K562 (cell line): ENCODE data around the gene OR5H2. TPM values are rescaled to one million over a fixed set of nuclear protein-coding genes. Genes with fewer than 3 reads are reported as not detected.

ENCODE experiments used
- ATAC-seq: fragments of 200-7000 bp; cut with Tn5 transposase; 3 replicates; pipeline ENCODE4 v1.9.1; 2020; ENCODE audit warnings: moderate library complexity
- BruUV-seq: library from RNA; stranded (reverse); fragments of 400-500 nt; replicated peaks from 2 replicates; lab custom pipeline; 2021; lab: Mats Ljungman, UMichigan
- CTCF ChIA-PET: fragments of 300-600 bp; formaldehyde crosslinking; extraction: SDS; loops from one replicate; lab custom pipeline; 2021; ENCODE audit warnings: low intra/inter-chr PET ratio; lab: Yijun Ruan, JAX
- POLR2A ChIA-PET: fragments of 300-600, 350-650 bp; sonication (Branson Sonifier 250); formaldehyde crosslinking; extraction: SDS; loops from one replicate; lab custom pipeline; 2021; ENCODE audit warnings: antibody characterized with exemption, inconsistent platforms; lab: Yijun Ruan, JAX
- DNase-seq, 4 experiments: peaks; one replicate each; pipeline versions ENCODE4 v3.0.0 to v3.0.0-alpha.2; 2011 to 2018; ENCODE audit warnings: low spot score in 3 of 4, mixed read lengths in 3 of 4; ENCODE audit errors: extremely low read depth in 1 of 4
- FAIRE-seq: peaks from 2 replicates; lab custom pipeline; 2011; peaks lifted over from hg19 to GRCh38; lab: Jason Lieb, UNC
- H2AFZ ChIP-seq: 2 replicates; pipeline ENCODE4 v1.6.0; 2011; ENCODE audit warnings: low read depth, low read length, control low read depth, inconsistent platforms
- H3K27ac ChIP-seq: fragments of 200-600 bp; 3 replicates; pipeline ENCODE4 v1.8.0; 2011; ENCODE audit warnings: low read depth, mild to moderate bottlenecking, control low read depth, inconsistent platforms, low read length, moderate library complexity, mixed read lengths; ENCODE audit errors: extremely low read depth
- H3K27me3 ChIP-seq, 2 experiments: fragments of 300-600 bp in 1 of 2; 2 replicates in 1 of 2; 3 replicates in 1 of 2; pipeline versions ENCODE4 v1.6.0 to v1.8.0; 2011; ENCODE audit warnings: inconsistent platforms in 2 of 2, low read length in 2 of 2, mild to moderate bottlenecking in 1 of 2, mixed read lengths in 1 of 2, moderate library complexity in 1 of 2; ENCODE audit not compliant: control insufficient read depth in 2 of 2, insufficient read depth in 2 of 2
- H3K36me3 ChIP-seq: fragments of 300-600 bp; 3 replicates; pipeline ENCODE4 v1.8.0; 2011; ENCODE audit warnings: mild to moderate bottlenecking, low read length, inconsistent platforms; ENCODE audit not compliant: control insufficient read depth, insufficient read depth
- H3K4me1 ChIP-seq, 2 experiments: fragments of 200-600 bp in 1 of 2; replicated peaks in 1 of 2; 2 replicates in 1 of 2; 3 replicates in 1 of 2; pipeline versions ENCODE4 v1.5.1 to v1.8.0; 2011; ENCODE audit warnings: inconsistent platforms in 2 of 2, low read length in 2 of 2, mild to moderate bottlenecking in 1 of 2, mixed read lengths in 1 of 2, moderate library complexity in 1 of 2; ENCODE audit not compliant: control insufficient read depth in 2 of 2, insufficient read depth in 2 of 2
- H3K4me2 ChIP-seq: 2 replicates; pipeline ENCODE4 v1.6.1; 2011; ENCODE audit warnings: low read length, control low read depth, inconsistent platforms, mixed read lengths; ENCODE audit not compliant: insufficient read depth
- H3K4me3 ChIP-seq: fragments of 200-600 bp; sonication (generic), shearing (Covaris generic); 2 replicates; pipeline ENCODE4 v1.5.1; 2016; ENCODE audit warnings: control low read depth, inconsistent platforms
- H3K79me2 ChIP-seq: fragments of 200-600 bp; 3 replicates; pipeline ENCODE4 v1.8.0; 2011; ENCODE audit warnings: low read length, inconsistent platforms; ENCODE audit not compliant: control insufficient read depth, insufficient read depth
- H3K9ac ChIP-seq, 2 experiments: 2 replicates each; pipeline versions ENCODE4 v1.6.0 to v1.6.1; 2011; ENCODE audit warnings: low read depth in 2 of 2, low read length in 2 of 2, control low read depth in 1 of 2, inconsistent platforms in 1 of 2, mild to moderate bottlenecking in 1 of 2, mixed read lengths in 1 of 2; ENCODE audit not compliant: insufficient read depth in 1 of 2
- H3K9me1 ChIP-seq: one replicate; pipeline ENCODE4 v1.6.0; 2011; ENCODE audit warnings: inconsistent platforms, mild to moderate bottlenecking, low read length, moderate library complexity; ENCODE audit not compliant: control insufficient read depth, insufficient read depth
- H3K9me3 ChIP-seq: replicated peaks from 2 replicates; pipeline ENCODE4 v1.5.1; 2011; ENCODE audit warnings: low read depth, low read length, inconsistent platforms; ENCODE audit not compliant: control insufficient read depth, insufficient read depth
- H4K20me1 ChIP-seq: replicated peaks from 2 replicates; pipeline ENCODE4 v1.6.1; 2011; ENCODE audit warnings: low read length, inconsistent platforms, mixed read lengths; ENCODE audit not compliant: control insufficient read depth, insufficient read depth
- ZBTB33 ChIP-seq: sonication (generic); formaldehyde crosslinking; IDR thresholded peaks from 2 replicates; pipeline ENCODE4 v1.8.1; 2023; ENCODE audit warnings: mild to moderate bottlenecking, missing genetic modification reagents
- WGBS: fragments of 100-300 bp; shearing (Covaris generic); methylation state at CpG from one replicate; pipeline ENCODE4 v1.1.6; 2016; ENCODE audit warnings: low coverage, mixed read lengths; ENCODE audit not compliant: insufficient coverage; ENCODE audit errors: missing lambda C conversion rate; 5-methylcytosine and 5-hydroxymethylcytosine counted together
- in situ Hi-C: fragments of 300-500 bp; cut with MboI; formaldehyde crosslinking; loops from 4 replicates; pipeline ENCODE4 v1.15.0; 2018; ENCODE audit warnings: inconsistent platforms, mixed read lengths
- intact Hi-C: fragments of 100-400 bp; cut with micrococcal nuclease; formaldehyde crosslinking; loops from 2 replicates; pipeline ENCODE4 v1.14.2; 2022
- polyA plus RNA-seq, 8 experiments: library from polyadenylated mRNA; depleted of rRNA in 4 of 8; stranded (reverse) in 5 of 8; unstranded in 3 of 8; fragments of >200 nt; fragmentation: Nextera tagmentation in 2 of 8; fragmentation: Illumina TruSeq in 1 of 8; extraction: Ambion mirVana in 2 of 8; extraction: Trizol in 1 of 8; gene quantifications; 2 replicates each; pipeline versions ENCODE4 v1.2.1 to v1.2.3, GENCODE V29; 2011 to 2014; ENCODE audit warnings: inconsistent platforms in 1 of 8, missing spikeins in 1 of 8
- total RNA-seq, 7 experiments: library from RNA; depleted of rRNA in 6 of 7; stranded (reverse); fragments of >200 nt in 6 of 7; fragmentation: Illumina TruSeq in 2 of 7; extraction: Trizol in 2 of 7; gene quantifications; 2 replicates each; pipeline versions ENCODE4 v1.2.1 to v1.2.3, GENCODE V29; 2011 to 2021; ENCODE audit warnings: low replicate concordance in 1 of 7
- TF ChIP-seq, protein P1 (sequence below): IDR thresholded peaks from 2 replicates; pipeline ENCODE4 v1.6.1; 2012; ENCODE audit warnings: low read depth, low read length, improper control_type of control experiment, borderline replicate concordance

Gene OR5H2
- total and polyA plus RNA-seq, 9 of the 15 experiments (the other 6 are each of a cell fraction or from before 2014, with no cell fraction given): not detected

- no peak overlapping the region for H3K27ac ChIP-seq
- H3K4me3 ChIP-seq: no peak overlapping the region
- H3K9ac ChIP-seq: no peak overlapping the region
- H3K4me2 ChIP-seq: no peak overlapping the region
- in situ Hi-C loops (loop anchor here (25.0 kb wide), 1 partner anchor 535 kb away; no protein-coding TSS in a partner anchor), intact Hi-C loops (no loop called here)
- no peaks in the 10 kb centered on the region for H4K20me1 ChIP-seq
- no peak for DNase-seq
- H3K4me1 ChIP-seq: no peaks in the 10 kb centered on the region
- H3K9me3 ChIP-seq: no peaks in the 10 kb centered on the region
- ChIA-PET CTCF (no interaction called here), POLR2A (interaction anchor here (0.6 kb wide), 1 partner anchor 110 kb away, joined by 3 read pairs; no protein-coding TSS in a partner anchor)
- BruUV-seq: no TSS peak
- H3K9me1 ChIP-seq: no peaks in the 10 kb centered on the region
- TF ChIP-seq, protein P1, sequence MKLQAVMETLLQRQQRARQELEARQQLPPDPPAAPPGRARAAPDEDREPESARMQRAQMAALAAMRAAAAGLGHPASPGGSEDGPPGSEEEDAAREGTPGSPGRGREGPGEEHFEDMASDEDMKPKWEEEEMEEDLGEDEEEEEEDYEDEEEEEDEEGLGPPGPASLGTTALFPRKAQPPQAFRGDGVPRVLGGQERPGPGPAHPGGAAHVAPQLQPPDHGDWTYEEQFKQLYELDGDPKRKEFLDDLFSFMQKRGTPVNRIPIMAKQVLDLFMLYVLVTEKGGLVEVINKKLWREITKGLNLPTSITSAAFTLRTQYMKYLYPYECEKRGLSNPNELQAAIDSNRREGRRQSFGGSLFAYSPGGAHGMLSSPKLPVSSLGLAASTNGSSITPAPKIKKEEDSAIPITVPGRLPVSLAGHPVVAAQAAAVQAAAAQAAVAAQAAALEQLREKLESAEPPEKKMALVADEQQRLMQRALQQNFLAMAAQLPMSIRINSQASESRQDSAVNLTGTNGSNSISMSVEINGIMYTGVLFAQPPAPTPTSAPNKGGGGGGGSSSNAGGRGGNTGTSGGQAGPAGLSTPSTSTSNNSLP: no peak
- TF ChIP-seq ZBTB33 (CRISPR knock-in tag): no peak
- H3K36me3 ChIP-seq: no peaks in the 10 kb centered on the region
- ATAC-seq: no peak
- H2AFZ ChIP-seq: no peak overlapping the region
- no peaks in the 10 kb centered on the region for H3K79me2 ChIP-seq
- 0% methylated on average over 2 of the region's 2 CpGs for WGBS
- no peaks in the 10 kb centered on the region for H3K27me3 ChIP-seq
- FAIRE-seq: no peak
Observed at GRCh38 chr3:98322686-98323085, 40.4 kb downstream of the OR5H2 start.
